ENCODE data around the gene CXCL12. TPM values are rescaled to one million over a fixed set of nuclear protein-coding genes. Genes with fewer than 3 reads are reported as not detected.

CXCL12 gene
- total and polyA plus RNA-seq, 2 experiments from 2014 or later, result 341 to 609 TPM

DNA sequence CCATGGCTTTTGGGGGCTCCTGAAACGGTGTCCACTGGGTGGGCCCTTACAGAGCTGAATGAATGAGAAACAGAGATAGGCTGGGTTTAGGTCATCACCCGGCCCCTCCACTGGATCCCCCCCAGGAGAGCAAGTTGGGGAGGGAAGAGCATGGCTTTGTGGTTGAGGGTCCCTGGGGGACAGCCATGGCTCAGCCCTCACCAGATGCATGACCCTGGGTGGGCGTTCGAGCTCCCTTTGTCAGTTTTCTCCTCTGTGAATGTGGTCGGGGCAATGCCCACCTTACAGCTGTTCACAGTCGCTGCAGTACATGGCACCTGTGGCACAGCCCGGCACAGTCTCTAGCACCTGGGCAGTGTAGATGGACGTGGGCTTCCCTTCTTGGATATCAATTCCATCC lies 40.6 kb upstream of the CXCL12 start:
- Histone ChIP-seq H3K36me3 (ENCODE audit: low read depth) (no peaks in the 10 kb centered on the region), H3K9me3 (ENCODE audit: low read depth) (no peaks in the 10 kb centered on the region), H2AFZ (no peak overlapping the region), H4K20me1 (ENCODE audit: insufficient read depth) (no peaks in the 10 kb centered on the region), H3K4me2 (ENCODE audit: unreplicated experiment) (no peak overlapping the region), H3K79me2 (ENCODE audit: insufficient read depth) (no peaks in the 10 kb centered on the region), H3K27me3 (replicated peaks; ENCODE audit: insufficient read depth) (peaks cover 18% of the 10 kb centered on the region; the same call in 1 of the 2 replicates), H3K4me3 (no peak overlapping the region), H3K9ac (no peak overlapping the region), H3K4me1 (ENCODE audit: insufficient read depth) (no peaks in the 10 kb centered on the region), H3K9me2 (ENCODE audit: insufficient read depth) (no peaks in the 10 kb centered on the region), H3F3A (ENCODE audit: insufficient read depth) (no peaks in the 10 kb centered on the region), H3K27ac (no peak overlapping the region)
- DNase-seq, result no peak
- TF ChIP-seq EZH2phosphoT487 (IDR thresholded peaks at IDR 0.05; ENCODE audit: insufficient read depth, low read depth) (no peak), EZH2 (IDR thresholded peaks at IDR 0.05; ENCODE audit: insufficient read depth, poor library complexity, severe bottlenecking) (no peak)
- 72 to 75% methylated on average over 8 of the region's 8 CpGs for WGBS, 2 experiments (ENCODE audit: low coverage in 1 of 2, low lambda C conversion rate in 2 of 2, missing lambda C conversion rate in 2 of 2)
- in situ Hi-C loops (cut with MboI), result no loop called here

DNA sequence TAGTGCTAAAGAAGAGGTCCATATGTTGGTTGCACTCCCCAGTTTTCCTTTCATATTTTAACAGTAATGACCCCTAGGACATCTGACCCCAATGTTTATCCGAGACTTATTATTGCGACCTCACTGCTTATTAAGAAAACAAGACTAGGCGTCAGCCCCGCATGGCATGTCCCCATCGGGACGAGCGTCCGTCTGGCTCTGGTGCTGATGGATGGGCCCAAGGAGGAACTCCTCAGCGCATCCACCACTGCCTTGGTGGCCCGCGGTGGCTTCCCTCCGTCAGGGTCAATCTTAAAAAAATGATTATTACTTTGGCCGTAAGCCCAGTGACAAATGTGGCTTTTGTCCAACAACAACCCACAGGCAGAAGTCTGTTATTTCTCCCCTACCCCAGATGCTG lies 40.1 kb upstream of the CXCL12 start:
- no peak overlapping the region for H3K4me2 ChIP-seq (ENCODE audit: unreplicated experiment)
- H3K79me2 ChIP-seq (ENCODE audit: insufficient read depth), result no peaks in the 10 kb centered on the region
- no peaks in the 10 kb centered on the region for H3F3A ChIP-seq (ENCODE audit: insufficient read depth)
- in situ Hi-C loops (cut with MboI), result no loop called here
- no peaks in the 10 kb centered on the region for H3K9me3 ChIP-seq (ENCODE audit: low read depth)
- no peak for DNase-seq
- WGBS, 2 experiments (ENCODE audit: low coverage in 1 of 2, low lambda C conversion rate in 2 of 2, missing lambda C conversion rate in 2 of 2), result 81 to 83% methylated on average over 13 of the region's 13 CpGs
- TF ChIP-seq EZH2phosphoT487 (IDR thresholded peaks at IDR 0.05; ENCODE audit: insufficient read depth, low read depth) (no peak), EZH2 (IDR thresholded peaks at IDR 0.05; ENCODE audit: insufficient read depth, poor library complexity, severe bottlenecking) (no peak)
- H4K20me1 ChIP-seq (ENCODE audit: insufficient read depth), result no peaks in the 10 kb centered on the region
- H3K27ac ChIP-seq, result no peak overlapping the region
- no peaks in the 10 kb centered on the region for H3K36me3 ChIP-seq (ENCODE audit: low read depth)
- H3K4me1 ChIP-seq (ENCODE audit: insufficient read depth), result no peaks in the 10 kb centered on the region
- no peaks in the 10 kb centered on the region for H3K9me2 ChIP-seq (ENCODE audit: insufficient read depth)
- no peak overlapping the region for H3K9ac ChIP-seq
- no peak overlapping the region for H3K4me3 ChIP-seq
- H2AFZ ChIP-seq, result no peak overlapping the region
- peaks cover 16% of the 10 kb centered on the region; the same call in 1 of the 2 replicates for H3K27me3 ChIP-seq (replicated peaks; ENCODE audit: insufficient read depth)

DNA sequence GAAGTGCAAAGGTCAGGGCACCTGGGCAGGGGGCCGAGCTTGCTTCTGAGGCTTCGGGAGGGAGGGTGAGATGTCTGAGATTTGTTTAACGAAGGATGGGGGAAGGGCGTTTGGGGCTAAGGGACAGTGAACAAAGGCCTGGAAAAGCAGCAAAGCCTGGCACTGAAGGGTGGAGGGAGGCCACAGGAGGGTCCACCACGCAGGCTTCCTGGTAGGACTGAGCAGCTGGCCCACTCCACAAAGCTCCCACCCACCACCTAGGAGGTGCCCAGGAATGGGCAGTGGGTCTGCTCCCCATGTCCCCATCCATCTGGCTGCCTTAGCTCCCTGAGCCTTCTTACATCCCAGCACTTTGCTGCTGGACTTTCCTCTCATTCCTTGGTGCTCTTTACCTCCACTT lies 39.4 kb upstream of the CXCL12 start:
- Histone ChIP-seq H3K27ac (no peak overlapping the region), H3K9me3 (ENCODE audit: low read depth) (no peaks in the 10 kb centered on the region), H3F3A (ENCODE audit: insufficient read depth) (no peaks in the 10 kb centered on the region), H3K36me3 (ENCODE audit: low read depth) (no peaks in the 10 kb centered on the region), H3K4me3 (no peak overlapping the region), H3K9me2 (ENCODE audit: insufficient read depth) (no peaks in the 10 kb centered on the region), H2AFZ (no peak overlapping the region), H3K27me3 (replicated peaks; ENCODE audit: insufficient read depth) (peaks cover 9% of the 10 kb centered on the region; the same call in 1 of the 2 replicates), H3K79me2 (ENCODE audit: insufficient read depth) (no peaks in the 10 kb centered on the region), H3K4me1 (ENCODE audit: insufficient read depth) (no peaks in the 10 kb centered on the region), H3K4me2 (ENCODE audit: unreplicated experiment) (no peak overlapping the region), H3K9ac (no peak overlapping the region), H4K20me1 (ENCODE audit: insufficient read depth) (no peaks in the 10 kb centered on the region)
- 67 to 84% methylated on average over 5 of the region's 5 CpGs for WGBS, 2 experiments (ENCODE audit: low coverage in 1 of 2, low lambda C conversion rate in 2 of 2, missing lambda C conversion rate in 2 of 2)
- TF ChIP-seq EZH2phosphoT487 (IDR thresholded peaks at IDR 0.05; ENCODE audit: insufficient read depth, low read depth) (no peak), EZH2 (IDR thresholded peaks at IDR 0.05; ENCODE audit: insufficient read depth, poor library complexity, severe bottlenecking) (no peak)
- in situ Hi-C loops (cut with MboI), result no loop called here
- no peak for DNase-seq

DNA sequence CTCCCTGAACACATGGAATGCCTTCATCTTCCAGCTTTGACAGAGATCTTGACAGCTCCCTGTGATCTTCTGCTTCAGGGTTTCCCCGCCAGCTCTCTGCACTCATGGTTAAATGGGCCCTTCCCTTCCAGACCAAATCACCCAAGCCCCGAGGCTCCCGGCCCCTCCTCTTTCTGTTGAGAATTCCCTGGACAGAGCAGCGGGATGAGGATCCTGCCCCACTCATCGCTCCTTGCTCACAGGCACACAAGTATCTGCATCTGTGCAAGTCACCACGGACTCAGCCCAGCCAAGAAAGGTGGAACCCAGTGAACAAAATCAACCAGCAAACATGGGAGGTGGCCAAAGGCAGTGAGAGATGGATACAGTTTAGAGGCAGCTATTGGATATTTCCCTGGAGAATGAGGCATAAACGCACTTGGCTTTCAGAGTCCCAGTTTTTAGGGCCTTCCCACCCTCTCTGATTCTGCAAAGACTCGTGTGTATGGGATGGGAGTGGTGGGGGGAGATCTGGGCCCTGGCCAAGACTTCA lies 37.7 kb upstream of the CXCL12 start:
- 19 to 36% methylated on average over 8 of the region's 8 CpGs for WGBS, 2 experiments (ENCODE audit: low coverage in 1 of 2, low lambda C conversion rate in 2 of 2, missing lambda C conversion rate in 2 of 2)
- peaks cover 5% of the 10 kb centered on the region; the same call in 1 of the 2 replicates for H3K27me3 ChIP-seq (replicated peaks; ENCODE audit: insufficient read depth)
- DNase-seq, result no peak
- H3K4me2 ChIP-seq (ENCODE audit: unreplicated experiment), result no peak overlapping the region
- in situ Hi-C loops (cut with MboI), result no loop called here
- H3F3A ChIP-seq (ENCODE audit: insufficient read depth), result no peaks in the 10 kb centered on the region
- no peaks in the 10 kb centered on the region for H3K79me2 ChIP-seq (ENCODE audit: insufficient read depth)
- TF ChIP-seq EZH2phosphoT487 (IDR thresholded peaks at IDR 0.05; ENCODE audit: insufficient read depth, low read depth) (no peak), EZH2 (IDR thresholded peaks at IDR 0.05; ENCODE audit: insufficient read depth, poor library complexity, severe bottlenecking) (no peak)
- H3K9ac ChIP-seq, result no peak overlapping the region
- no peaks in the 10 kb centered on the region for H3K9me3 ChIP-seq (ENCODE audit: low read depth)
- no peak overlapping the region for H2AFZ ChIP-seq
- H3K9me2 ChIP-seq (ENCODE audit: insufficient read depth), result no peaks in the 10 kb centered on the region
- H3K4me3 ChIP-seq, result no peak overlapping the region
- no peaks in the 10 kb centered on the region for H4K20me1 ChIP-seq (ENCODE audit: insufficient read depth)
- H3K4me1 ChIP-seq (ENCODE audit: insufficient read depth), result no peaks in the 10 kb centered on the region
- no peak overlapping the region for H3K27ac ChIP-seq
- H3K36me3 ChIP-seq (ENCODE audit: low read depth), result no peaks in the 10 kb centered on the region

DNA sequence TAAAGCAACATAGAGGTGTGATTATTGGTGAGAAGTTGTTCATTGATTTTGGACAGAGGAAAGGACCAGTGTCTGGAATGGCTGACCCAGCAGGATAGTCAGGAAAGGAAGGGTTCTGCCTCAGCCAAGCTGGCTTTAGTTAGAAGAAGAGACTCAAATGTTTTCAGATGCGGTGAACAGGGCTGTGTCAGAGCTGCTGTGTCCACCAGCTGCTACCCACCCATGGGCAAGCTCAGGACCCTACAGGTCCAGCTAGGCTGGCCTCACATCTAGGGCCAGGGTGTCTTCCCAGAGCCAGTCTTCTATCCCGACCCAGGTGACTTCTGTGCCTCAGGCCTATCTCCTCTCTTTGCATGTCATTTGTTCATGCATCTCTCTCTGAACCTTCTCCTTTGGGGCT lies 37.3 kb upstream of the CXCL12 start:
- Histone ChIP-seq H3K36me3 (ENCODE audit: low read depth) (no peaks in the 10 kb centered on the region), H3K4me2 (ENCODE audit: unreplicated experiment) (no peak overlapping the region), H3K4me3 (no peak overlapping the region), H4K20me1 (ENCODE audit: insufficient read depth) (no peaks in the 10 kb centered on the region), H3F3A (ENCODE audit: insufficient read depth) (no peaks in the 10 kb centered on the region), H3K27ac (no peak overlapping the region), H3K79me2 (ENCODE audit: insufficient read depth) (no peaks in the 10 kb centered on the region), H3K4me1 (ENCODE audit: insufficient read depth) (no peaks in the 10 kb centered on the region), H3K27me3 (replicated peaks; ENCODE audit: insufficient read depth) (peaks cover 5% of the 10 kb centered on the region; the same call in 1 of the 2 replicates), H3K9me2 (ENCODE audit: insufficient read depth) (no peaks in the 10 kb centered on the region), H3K9ac (no peak overlapping the region), H2AFZ (no peak overlapping the region), H3K9me3 (ENCODE audit: low read depth) (no peaks in the 10 kb centered on the region)
- TF ChIP-seq EZH2phosphoT487 (IDR thresholded peaks at IDR 0.05; ENCODE audit: insufficient read depth, low read depth) (no peak), EZH2 (IDR thresholded peaks at IDR 0.05; ENCODE audit: insufficient read depth, poor library complexity, severe bottlenecking) (no peak)
- in situ Hi-C loops (cut with MboI), result no loop called here
- 57 to 59% methylated on average over 2 of the region's 2 CpGs for WGBS, 2 experiments (ENCODE audit: low coverage in 1 of 2, low lambda C conversion rate in 2 of 2, missing lambda C conversion rate in 2 of 2)
- no peak for DNase-seq
